ENCODE results near the gene ABCC1.

DNA sequence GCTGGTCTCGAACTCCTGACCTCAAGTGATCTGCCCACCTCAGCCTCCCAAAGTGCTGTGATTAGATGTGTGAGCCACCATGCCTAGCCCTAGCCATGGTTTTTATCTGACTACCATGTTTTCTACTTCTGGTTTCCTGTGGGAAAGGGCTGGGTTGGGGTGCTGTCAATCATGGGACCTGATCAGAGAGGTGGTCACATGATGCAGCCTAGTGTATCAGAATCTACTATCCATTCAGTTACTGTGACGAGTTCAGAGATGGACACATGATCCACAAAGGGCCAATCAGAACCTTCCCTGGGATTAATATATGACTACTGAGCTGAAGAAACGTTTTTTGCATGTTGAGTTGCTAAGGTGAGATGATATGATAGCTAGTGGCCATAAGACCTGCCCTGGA, 214.8 kb downstream of the ABCC1 start:
- TF ChIP-seq POLR2A (IDR thresholded peaks at IDR 0.05; ENCODE audit: low read length) (no peak), GATA1 (IDR thresholded peaks at IDR 0.05; ENCODE audit: low read depth, low read length) (no peak)
